Erythroblast (primary cell): ENCODE results near the gene LZTR1.

ENCODE experiments used
- GATA1 ChIP-seq: IDR thresholded peaks from 2 replicates; pipeline ENCODE4 v1.6.1; 2011; ENCODE audit warnings: low read depth, mild to moderate bottlenecking, control low read depth, low read length, moderate library complexity
- POLR2A ChIP-seq: IDR thresholded peaks from 2 replicates; pipeline ENCODE4 v1.6.1; 2011; ENCODE audit warnings: mild to moderate bottlenecking, low read length

- TF ChIP-seq POLR2A (no peak), GATA1 (no peak)
Measured at GRCh38 chr22:20980938-20981722, 967 bp upstream of the LZTR1 start.
